ENCODE data around the gene KCNK1.
"Not testable (repeated sequence)": the region's sequence is repeated elsewhere in the genome, so short reads cannot be mapped to it uniquely, and the experiment has no call there.

The KCNK1 gene

DNA sequence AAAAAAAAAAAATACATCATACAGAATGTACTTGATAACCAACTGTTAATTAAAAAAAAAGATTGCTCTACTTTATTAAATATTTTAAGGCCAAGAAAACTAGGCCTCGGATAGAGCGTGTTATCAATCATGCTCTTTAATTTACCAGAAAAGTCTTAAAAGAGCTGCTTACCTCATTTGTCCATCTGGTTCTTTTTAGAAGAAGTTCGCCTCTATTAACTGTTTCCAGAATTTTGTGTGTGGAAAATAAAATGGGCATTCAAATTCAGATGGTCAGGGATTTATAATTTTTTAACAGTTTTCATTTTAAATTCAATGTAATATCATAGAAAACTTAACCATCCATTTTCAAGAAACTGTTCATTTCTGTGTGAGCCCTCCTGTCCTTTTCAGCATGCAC, 53.8 kb downstream of the KCNK1 start:
- DNase-seq (ENCODE audit: low read depth, low spot score): no peak

DNA sequence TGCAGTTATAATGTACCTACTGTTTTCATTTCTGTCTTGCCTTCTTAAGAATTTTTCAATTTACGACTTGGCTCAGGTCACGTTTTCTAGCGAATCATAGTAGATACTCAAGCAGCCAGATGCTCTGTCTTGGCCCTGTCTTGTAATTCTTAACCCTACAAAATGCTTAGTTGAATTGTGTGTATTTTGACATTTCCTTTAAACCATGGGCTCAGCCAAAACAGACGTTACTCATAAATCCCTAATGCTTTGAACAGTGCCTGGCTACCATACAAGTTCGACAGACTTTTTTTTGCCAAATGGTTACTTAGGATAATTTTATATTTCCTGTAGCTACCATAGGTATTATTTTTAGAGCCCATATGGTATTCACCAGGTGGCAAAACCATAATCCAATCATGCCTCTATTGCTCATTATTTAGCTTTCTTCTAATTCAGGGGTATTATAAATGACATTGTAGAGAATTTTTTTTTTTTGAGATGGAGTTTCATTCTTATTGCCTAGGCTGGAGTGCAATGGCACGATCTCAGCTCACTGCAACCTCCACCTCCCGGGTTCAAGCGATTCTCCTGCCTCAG, 54.3 kb downstream of the KCNK1 start:
- DNase-seq (ENCODE audit: low read depth, low spot score): no peak

DNA sequence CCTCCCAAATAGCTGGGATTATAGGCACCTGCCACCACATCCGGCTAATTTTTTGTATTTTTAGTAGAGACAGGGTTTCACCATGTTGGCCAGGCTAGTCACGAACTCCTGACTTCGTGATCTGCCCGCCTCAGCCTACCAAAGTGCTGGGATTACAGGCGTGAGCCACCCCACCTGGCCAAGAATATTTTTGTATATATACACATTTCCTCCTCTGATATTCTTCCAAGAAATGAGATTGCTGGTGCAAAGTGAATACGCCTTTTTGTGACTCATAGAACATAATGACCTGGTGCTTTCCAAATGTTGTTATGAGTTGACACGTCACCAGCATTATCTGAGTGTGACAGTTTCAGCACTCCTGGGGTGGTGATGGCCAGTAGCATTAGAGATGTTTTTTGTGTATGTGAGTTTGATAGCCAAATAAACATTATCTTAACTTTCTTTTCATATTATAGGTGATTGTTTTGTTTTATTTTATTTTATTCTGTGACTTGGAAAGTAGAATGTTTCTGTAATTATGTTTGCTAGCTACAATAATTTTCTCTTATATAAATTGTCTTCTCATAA, 54.9 kb downstream of the KCNK1 start:
- no peak for DNase-seq (ENCODE audit: low read depth, low spot score)

DNA sequence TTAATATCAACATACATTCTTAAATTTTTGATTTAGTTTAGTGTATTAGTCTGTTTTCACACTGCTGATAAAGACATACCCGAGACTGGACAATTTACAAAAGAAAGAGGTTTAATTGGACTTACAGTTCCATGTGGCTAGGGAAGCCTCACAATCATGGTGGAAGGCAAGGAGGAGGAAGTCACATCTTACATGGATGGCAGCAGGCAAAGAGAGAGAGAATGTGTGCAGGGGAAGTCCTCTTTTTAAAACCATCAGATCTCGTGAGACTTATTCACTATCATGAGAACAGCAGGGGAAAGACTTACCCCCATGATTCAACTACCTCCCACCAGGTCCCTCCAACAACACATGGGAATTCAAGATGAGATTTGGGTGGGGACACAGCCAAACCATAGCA, 56.5 kb downstream of the KCNK1 start:
- not testable (repeated sequence) for DNase-seq (ENCODE audit: low read depth, low spot score)

DNA sequence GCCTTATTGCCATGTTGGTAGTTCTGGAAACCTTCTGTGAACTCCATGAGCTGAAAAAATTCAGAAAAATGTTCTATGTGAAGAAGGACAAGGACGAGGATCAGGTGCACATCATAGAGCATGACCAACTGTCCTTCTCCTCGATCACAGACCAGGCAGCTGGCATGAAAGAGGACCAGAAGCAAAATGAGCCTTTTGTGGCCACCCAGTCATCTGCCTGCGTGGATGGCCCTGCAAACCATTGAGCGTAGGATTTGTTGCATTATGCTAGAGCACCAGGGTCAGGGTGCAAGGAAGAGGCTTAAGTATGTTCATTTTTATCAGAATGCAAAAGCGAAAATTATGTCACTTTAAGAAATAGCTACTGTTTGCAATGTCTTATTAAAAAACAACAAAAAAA, 57.4 kb downstream of the KCNK1 start:
- DNase-seq (ENCODE audit: low read depth, low spot score): no peak

DNA sequence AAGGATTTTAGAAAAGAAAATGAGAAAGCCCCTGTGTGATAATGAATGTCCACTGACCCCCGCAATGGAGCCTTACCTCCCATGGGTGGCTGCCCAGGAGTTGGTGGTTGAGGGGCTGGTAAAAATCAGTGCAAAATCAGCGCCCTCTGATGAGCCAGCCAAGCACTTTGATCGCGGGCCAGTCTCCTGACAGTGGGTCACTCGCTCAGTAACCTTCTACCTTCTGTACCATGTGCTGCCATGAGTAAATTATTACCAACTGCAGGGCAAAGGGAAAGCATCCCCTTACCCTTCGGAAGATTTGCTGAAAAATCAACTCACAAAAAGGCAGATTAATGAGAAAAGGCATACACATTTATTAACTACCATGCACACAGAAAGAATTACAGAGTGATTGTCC, 58.8 kb downstream of the KCNK1 start:
- DNase-seq (ENCODE audit: low read depth, low spot score): no peak

DNA sequence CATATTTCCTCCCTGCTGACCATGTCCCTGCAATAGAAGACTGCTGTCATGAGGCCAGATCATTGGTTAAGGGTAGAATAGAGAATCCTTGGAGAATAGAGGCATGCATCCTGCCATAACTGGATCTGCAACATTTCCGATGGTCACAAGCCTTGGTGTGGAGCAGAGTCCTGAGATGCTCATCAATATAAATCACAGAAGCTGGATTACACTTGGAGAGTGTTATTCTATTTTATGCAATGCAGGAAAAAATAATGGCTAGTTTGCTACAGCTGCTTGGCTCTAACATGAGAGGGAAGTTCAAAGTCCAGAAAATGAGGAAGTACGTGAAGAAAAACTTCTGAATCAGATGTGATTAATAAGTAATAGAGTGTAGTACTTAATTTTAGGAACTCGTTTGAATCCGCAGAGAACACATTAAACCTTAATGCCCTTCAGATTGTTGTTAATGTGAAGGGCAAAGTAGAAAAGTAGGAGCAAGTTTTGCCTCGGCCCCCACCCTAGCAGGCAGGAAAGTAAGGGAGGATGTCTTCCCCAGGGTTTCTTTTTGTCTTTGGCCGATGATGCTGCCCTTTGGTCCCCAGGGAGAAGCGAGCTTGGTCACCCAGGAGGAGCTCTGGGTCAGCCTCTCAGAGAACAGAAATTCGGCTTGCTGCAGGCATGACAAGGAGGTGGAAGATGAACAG, 59.5 kb downstream of the KCNK1 start:
- no peak for DNase-seq (ENCODE audit: low read depth, low spot score)

DNA sequence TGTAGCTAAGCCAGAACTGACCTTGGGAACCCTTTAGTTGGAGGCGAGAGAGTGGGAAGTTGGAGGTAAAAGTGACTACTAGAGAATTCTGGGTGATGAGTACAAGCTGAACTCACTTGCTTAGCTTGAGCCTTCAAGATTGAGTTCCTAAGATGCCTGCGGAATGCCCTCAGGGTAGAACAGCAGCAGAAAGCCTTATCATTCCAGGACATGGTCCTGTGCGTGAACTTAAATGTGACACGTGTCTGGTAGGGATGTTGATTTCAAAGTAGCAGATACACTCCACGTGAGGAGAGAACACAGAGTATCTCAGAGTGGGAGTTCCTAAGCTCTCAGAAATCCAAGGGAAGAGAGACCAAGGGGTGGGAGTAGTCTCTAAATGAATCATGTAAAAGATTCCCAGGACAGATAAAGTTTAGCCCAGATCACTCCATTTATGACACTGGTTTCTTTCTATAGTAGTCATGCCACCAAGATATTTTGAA, 60.1 kb downstream of the KCNK1 start:
- DNase-seq (ENCODE audit: low read depth, low spot score): no peak

DNA sequence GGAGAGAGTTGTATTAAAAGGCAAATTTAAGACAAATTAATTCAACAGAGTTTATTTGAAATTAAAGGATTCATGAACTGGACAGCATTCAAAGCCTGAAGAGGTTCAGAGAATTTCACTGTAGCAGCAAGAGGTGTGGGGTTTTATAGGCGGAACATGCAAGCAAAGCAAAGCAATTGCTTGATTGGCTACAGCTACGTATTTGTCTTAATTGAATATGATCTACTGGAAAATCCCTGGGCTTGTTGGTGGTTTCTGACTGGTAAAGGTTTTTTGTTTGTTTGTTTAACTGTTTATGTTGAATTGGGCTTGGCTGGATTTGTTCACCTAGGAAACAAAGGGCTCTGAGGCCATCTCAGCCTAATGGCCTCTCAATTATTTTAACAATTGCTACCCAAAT, 61.5 kb downstream of the KCNK1 start:
- no peak for DNase-seq (ENCODE audit: low read depth, low spot score)

DNA sequence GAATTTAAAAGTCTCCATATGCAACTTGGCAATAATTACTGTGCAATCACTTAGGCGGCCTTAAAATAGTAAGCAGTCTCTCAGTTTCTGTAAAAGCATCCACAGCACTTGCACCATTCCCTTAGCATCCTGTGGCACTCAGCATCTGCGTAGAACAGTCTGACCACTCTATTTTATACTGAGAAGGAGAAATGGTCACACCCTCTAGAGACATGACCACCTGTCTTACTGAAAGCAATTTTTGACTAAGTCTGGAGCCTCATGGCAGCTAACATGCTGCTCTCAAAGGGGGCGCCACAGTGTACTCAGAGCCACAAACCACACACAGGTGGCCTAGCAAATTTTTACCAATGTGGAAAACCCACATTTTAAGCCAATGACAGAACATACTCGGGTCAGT, 62.0 kb downstream of the KCNK1 start:
- no peak for DNase-seq (ENCODE audit: low read depth, low spot score)

DNA sequence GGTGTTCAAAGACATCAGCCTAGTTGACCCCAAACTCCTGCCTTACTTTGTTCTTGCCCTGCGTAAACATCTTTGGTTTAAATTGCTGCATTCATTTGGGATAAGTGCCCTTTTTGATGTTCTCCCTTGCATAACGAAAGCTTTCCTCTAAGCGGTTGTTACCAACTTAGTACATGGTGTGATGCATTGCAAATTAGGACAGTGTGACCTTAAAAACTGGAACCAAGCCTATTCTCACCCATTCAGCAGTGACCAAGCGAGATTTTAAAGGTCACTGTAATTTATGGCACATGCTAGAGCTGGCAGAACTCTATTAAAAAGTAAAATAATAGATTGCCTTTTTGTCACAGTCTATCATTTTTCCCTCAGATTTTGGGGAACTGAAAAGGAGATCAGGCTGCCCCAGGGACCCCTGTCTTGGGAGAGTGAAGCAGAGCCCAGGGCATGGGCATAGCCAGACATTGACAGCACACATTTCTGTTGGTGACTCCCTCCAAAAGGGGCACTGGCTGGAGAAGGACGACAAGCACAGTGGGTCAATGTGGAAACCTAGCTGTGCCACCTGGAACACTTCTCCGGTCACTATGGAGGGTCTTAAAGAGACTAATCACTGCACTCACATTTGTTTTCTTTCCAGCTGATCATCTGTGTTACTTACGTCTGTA, 63.9 kb downstream of the KCNK1 start:
- no peak for DNase-seq (ENCODE audit: low read depth, low spot score)

DNA sequence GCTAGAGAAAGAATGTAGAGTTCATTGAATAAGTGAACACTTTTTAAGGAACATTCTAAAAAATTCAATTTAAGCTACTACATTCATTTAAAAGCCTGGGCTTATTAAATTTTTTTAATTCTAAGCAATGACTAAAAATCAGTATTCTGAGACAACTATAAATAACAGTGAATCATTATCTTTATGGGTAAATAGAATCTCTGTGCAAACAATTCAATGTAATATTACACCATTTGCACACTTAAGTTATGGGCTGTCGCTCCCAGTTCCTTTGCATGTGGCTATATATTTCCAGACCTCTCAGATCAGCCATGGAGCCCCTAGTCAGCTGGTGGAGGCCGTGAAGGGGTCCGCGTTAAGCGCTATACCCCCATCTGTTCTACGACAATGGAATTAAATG, 65.1 kb downstream of the KCNK1 start:
- no peak for DNase-seq (ENCODE audit: low read depth, low spot score)

DNA sequence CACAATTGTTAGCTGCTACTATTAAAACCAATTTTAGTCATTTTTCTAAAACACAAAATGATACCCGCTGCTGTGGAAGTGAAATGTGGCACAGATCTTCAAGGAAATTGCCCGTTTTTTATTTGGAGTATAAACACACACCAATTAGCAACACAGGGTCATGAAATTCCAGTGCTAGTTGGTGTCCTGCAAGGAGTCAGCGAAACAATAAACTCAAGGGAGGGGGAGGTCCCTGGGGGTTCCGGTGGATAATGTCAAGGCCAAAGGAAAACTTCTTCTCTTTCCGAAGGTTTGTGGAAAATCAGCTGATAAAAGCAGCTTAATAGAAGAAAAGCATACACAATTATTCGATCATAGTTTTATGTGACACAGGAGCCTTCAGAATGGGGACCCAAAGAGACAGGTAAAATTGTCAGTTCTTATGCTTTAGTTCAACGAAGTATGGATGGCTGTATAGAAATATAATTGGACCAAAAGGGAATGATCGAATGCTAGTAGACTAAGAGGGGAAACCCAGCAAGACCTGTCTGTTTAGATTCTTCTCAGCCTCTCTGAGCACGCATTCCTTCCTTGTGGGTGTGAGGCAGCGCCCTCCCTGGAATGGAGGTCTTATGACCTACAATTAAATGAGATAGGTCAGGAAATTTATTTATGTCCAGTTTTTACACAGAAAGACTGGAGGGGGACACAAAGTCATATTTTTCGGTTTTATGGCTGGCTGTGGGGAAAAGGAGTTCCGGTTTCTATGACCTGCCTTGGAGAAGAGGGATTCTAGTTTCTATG, 65.9 kb downstream of the KCNK1 start:
- DNase-seq (ENCODE audit: low read depth, low spot score): no peak

DNA sequence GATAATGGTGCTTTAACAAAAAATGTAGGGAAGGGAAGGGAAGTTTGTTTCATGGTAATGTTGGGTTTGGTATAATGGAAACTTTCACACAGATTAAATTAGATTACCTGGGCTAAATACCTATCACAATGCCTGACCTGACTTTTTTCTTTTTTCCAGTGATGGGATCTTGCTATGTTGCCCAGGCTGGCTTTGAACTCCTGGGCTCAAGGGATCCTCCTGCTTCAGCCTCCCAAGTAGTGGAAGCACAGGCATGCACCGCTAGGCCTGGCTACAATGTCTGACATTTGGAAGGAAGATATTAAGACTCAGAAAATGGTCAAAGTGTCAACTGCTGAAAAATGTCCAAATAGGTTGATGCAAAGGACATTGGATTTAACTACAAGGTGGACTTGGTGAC, 67.4 kb downstream of the KCNK1 start:
- no peak for DNase-seq (ENCODE audit: low read depth, low spot score)

DNA sequence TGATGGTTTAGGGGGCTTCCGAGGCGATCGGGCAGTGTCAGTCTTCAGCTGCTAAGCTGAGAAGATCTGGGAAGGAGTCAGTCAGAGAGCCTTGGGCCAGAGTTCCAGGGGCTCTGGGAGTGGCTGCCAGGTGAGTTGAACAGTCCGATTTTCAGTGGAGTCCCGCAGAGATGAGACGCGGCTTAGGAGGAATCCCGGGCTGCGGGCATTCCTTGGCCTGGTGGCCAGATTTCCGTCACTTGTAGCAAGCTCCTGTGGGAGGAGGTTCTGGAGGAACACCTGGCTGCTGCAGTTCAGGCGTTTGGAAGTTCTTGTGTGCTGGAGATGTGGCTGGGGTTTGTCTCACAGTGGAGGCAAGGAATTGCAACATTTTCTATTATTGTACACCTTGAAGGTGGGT, 72.7 kb downstream of the KCNK1 start:
- DNase-seq (ENCODE audit: low read depth, low spot score): not testable (repeated sequence)

DNA sequence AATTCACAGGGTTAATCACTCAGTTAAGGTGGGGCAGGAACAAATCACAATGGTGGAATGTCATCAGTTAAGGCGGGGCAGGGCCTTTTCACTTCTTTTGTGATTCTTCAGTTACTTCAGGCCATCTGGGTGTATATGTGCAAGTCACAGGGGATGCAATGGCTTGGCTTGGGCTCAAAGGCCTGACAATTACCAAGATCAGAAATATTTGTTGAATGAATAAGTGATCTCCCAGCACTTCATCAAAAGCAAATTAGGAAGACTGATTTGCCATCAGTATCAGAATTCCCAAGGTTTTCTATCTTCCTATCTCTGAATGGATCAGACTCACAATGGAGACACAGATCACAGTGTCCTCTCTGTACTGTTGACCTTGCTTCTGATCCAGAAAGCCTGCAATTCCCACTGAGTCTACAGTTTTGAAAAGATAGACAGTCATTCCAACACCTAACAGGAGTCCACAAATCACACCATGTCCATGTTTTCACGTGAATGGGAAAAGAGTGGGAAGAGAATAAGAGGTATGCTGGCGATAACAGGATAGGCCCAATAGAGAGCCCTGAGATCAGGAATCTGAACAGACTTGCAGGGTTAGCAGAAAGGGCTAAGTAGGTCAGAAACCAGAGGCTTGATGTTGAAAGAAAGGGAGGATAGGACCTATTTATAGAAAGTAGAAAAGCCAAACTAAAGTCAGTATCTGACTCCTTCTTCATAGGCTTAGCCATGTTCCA, 75.3 kb downstream of the KCNK1 start:
- DNase-seq (ENCODE audit: low read depth, low spot score): no peak

DNA sequence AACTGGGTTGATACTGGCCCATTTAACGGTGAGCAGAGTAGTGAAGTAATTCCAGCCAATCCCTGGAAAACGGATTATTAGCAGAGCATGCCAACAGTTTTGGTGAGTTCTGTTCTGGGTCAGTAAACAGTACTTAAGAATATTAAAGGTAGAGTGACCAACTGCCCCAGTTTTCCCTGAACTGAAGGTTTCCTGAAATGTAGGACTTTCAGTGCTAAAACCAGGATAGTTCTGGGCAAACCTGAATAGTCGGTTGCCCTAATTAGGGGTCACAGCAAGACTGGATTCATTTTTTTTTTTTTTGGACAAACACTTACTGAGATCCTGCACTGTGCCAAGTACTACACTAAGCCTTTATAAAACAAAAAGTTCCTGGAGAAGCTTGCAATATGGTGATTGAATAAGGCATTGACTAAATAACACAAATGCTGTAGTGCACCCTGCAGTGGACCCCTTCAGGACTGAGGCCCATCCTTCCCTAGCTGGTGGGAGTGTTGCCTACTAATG, 75.9 kb downstream of the KCNK1 start:
- no peak for DNase-seq (ENCODE audit: low read depth, low spot score)

DNA sequence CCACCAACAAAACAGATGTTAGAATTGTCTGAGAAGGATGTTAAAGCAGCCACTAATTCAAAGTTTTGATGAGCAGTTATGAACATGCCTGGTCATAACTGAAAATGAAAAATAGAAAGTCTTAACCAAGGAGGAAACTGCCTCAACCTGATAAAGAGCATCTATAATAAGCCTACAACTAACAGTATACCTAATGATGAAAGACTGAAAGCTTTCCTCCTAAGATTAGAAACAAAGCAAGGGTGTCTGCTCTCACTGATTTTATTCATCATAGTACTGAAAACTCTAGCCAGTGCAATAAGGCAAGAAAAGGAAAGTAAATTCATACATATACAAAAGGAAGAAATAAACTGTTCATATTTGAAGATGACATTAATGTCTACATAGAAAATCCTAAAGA, 82.0 kb downstream of the KCNK1 start:
- no peak for DNase-seq (ENCODE audit: low read depth, low spot score)

DNA sequence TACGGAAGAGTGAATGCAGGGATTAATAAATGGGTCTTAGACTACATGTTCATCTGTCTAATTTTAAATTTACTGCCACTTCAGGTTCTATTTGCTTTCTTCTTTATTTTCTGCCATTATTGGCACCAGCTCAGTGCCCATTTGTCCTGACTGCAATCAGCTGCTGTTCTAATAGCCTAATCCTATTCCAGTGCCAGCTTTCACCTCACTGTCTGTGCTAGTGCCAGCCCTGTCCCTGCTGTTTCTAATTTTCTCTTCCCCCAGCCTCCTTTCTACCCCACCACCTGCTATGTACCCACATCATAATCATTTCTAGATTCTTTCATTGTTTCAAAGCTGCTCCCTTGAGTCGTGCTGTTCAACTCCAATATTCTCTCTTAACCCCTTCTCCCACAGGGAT, 86.4 kb downstream of the KCNK1 start:
- DNase-seq (ENCODE audit: low read depth, low spot score): no peak

DNA sequence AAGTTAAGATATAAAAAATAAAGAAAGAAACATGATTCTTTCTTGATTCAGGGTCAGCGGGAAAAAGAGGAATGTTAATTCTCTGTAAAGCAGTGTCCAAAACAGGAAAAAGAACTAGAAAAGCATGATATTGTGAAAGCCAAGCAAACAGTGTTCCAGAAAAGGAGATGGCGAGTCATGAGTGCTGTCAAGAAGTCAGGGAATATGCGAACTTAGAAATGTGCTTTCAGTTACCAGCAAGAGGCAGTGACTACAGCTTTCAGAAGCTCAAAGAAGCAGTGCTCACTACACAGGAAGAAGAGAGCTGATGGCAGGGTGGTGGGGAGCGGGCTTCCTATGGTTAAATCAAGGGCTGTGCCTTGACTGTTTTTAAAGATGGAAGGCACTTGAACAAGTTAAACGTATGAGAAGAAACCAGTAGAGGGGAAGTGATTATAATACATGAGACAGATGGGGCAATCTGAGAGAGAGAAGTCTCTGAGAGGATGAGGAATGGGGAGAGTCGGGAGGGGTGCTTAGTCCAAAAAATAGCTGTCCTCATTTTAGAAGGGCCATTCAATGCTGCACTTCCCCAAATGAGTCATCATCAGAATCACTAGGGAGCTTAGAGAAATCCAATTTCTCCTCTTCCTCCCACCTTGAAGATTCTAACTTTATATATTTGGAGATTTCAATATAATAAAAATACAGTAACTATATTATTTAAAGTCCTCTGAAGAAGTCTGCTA, 90.4 kb downstream of the KCNK1 start:
- no peak for DNase-seq (ENCODE audit: low read depth, low spot score)

Measured in activated naive CD8-positive, alpha-beta T cell treated with anti-CD3 and anti-CD28 coated beads, Interleukin-2, amount 50 U/mL, for 16 hours (primary cell).